Measurements from ENCODE around the gene MCU. TPM values are rescaled to one million over a fixed set of nuclear protein-coding genes. Genes with fewer than 3 reads are reported as not detected.

Gene MCU
- total RNA-seq, 4 donors from 2014 or later = 25.1 to 82.4 (median 65.1) TPM

DNA sequence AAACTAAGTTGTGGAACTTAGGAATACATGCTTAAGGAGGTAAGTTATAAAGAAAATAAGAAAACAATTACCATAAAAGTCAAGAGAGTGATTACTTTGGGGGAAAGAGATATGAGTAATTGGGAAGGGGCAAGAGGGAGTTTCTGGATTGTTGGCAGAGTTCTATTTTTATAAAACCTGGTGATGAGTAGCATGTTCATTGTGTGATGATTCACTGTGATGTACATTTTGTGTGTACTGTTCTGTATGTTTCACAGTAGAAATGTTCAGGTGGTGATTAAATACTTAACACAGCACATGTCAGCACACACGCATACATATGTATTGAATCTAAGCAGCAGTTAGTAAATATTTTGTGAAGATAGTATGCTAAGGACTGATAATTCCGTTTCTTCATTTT lies 191.9 kb downstream of the MCU start:
- WGBS, 2 donors (ENCODE audit: low coverage in 1 of 2) = 96% methylated on average over 2 of the region's 2 CpGs
- H3K4me3 ChIP-seq = no peak overlapping the region
- no peak overlapping the region for H3K27ac ChIP-seq
- no peak for TF ChIP-seq POLR2A (IDR thresholded peaks at IDR 0.05)
- no peak for TF ChIP-seq EP300 (IDR thresholded peaks at IDR 0.05; ENCODE audit: low read depth)
- no peak for TF ChIP-seq POLR2AphosphoS5 (IDR thresholded peaks at IDR 0.05)
- TF ChIP-seq, protein P1, sequence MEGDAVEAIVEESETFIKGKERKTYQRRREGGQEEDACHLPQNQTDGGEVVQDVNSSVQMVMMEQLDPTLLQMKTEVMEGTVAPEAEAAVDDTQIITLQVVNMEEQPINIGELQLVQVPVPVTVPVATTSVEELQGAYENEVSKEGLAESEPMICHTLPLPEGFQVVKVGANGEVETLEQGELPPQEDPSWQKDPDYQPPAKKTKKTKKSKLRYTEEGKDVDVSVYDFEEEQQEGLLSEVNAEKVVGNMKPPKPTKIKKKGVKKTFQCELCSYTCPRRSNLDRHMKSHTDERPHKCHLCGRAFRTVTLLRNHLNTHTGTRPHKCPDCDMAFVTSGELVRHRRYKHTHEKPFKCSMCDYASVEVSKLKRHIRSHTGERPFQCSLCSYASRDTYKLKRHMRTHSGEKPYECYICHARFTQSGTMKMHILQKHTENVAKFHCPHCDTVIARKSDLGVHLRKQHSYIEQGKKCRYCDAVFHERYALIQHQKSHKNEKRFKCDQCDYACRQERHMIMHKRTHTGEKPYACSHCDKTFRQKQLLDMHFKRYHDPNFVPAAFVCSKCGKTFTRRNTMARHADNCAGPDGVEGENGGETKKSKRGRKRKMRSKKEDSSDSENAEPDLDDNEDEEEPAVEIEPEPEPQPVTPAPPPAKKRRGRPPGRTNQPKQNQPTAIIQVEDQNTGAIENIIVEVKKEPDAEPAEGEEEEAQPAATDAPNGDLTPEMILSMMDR (IDR thresholded peaks at IDR 0.05) = no peak
- intact Hi-C loops (cut with DNase I; ENCODE audit: low total_unique reads) = no loop called here
- H3K27me3 ChIP-seq = no peaks in the 10 kb centered on the region
- DNase-seq = no peak
- H3K4me1 ChIP-seq = no peaks in the 10 kb centered on the region
- in situ Hi-C loops (cut with MboI; ENCODE audit: low pct_ligation_motif_present in 1 of 4, low pct_unique_long_range_greater_than_20kb in 1 of 4, low sequenced_read_pairs in 3 of 4) = no loop called here
- H3K36me3 ChIP-seq = peaks cover 0 to 28% (median 9%) of the 10 kb centered on the region in 4 donors
- no peaks in the 10 kb centered on the region for H3K9me3 ChIP-seq

DNA sequence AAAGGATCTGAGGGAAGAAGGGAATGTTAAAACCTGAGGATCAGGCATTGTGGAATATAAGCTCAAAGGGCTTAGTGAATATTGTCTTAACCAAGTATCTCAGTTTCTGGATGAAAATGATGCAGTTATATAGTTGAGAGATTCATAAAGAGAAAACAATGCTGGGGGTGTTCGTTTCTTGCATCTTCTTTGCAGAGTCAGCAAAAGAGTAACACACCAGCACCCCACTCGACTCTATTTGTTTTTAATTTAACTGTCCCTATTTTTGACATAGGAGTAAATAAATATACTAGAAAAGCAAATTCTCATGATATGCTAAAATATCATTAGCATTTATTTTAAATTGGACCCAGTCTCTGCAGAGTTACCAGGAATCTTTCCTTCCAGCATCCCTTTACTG lies 194.0 kb downstream of the MCU start:
- in situ Hi-C loops (cut with MboI; ENCODE audit: low pct_ligation_motif_present in 1 of 4, low pct_unique_long_range_greater_than_20kb in 1 of 4, low sequenced_read_pairs in 3 of 4) = no loop called here
- no peak overlapping the region for H3K4me3 ChIP-seq
- 86% methylated on average over 2 of the region's 2 CpGs for WGBS, 2 donors (ENCODE audit: low coverage in 1 of 2)

DNA sequence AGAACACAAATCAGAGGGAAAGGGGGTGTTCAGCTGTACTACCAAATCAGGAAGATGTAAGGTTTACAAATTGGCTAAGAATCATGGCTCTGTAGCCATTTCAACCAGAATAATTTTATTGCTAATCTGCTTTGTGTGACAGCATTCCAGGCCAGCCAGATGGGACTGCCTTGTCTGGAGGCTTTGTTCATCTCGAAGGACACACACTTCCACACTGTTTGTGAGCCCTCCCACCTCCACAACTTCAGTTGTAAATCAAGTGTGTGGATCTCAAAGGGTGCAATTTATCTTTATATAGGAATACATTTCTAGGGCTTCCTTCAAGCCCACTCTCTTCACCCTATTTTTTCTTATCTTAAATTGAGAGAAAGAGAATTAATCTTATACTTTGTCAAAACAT lies 194.7 kb downstream of the MCU start:
- DNase-seq = no peak
- intact Hi-C loops (cut with DNase I; ENCODE audit: low total_unique reads) (no loop called here), in situ Hi-C loops (cut with MboI; ENCODE audit: low pct_ligation_motif_present in 1 of 4, low pct_unique_long_range_greater_than_20kb in 1 of 4, low sequenced_read_pairs in 3 of 4) (no loop called here)
- Histone ChIP-seq H3K4me3 (no peak overlapping the region), H3K27ac (no peak overlapping the region), H3K4me1 (no peaks in the 10 kb centered on the region), H3K9me3 (no peaks in the 10 kb centered on the region), H3K27me3 (no peaks in the 10 kb centered on the region), H3K36me3 (peaks cover 0 to 22% (median 6%) of the 10 kb centered on the region in 4 donors)
- WGBS, 2 donors (ENCODE audit: low coverage in 1 of 2) = 50 to 75% methylated on average over 1 of the region's 1 CpG
- TF ChIP-seq EP300 (IDR thresholded peaks at IDR 0.05; ENCODE audit: low read depth) (no peak), POLR2A (IDR thresholded peaks at IDR 0.05) (no peak), POLR2AphosphoS5 (IDR thresholded peaks at IDR 0.05) (no peak)
- TF ChIP-seq, protein P1 (IDR thresholded peaks at IDR 0.05) = no peak

More for the DNA sequence above, 194.0 kb downstream of the MCU start:
- Histone ChIP-seq H3K36me3 (peaks cover 0 to 22% (median 6%) of the 10 kb centered on the region in 4 donors), H3K27me3 (no peaks in the 10 kb centered on the region), H3K4me1 (no peaks in the 10 kb centered on the region), H3K9me3 (no peaks in the 10 kb centered on the region), H3K27ac (no peak overlapping the region)
- TF ChIP-seq POLR2AphosphoS5 (IDR thresholded peaks at IDR 0.05) = no peak
- TF ChIP-seq EP300 (IDR thresholded peaks at IDR 0.05; ENCODE audit: low read depth) = no peak
- no peak for TF ChIP-seq POLR2A (IDR thresholded peaks at IDR 0.05)
- TF ChIP-seq, protein P1 (IDR thresholded peaks at IDR 0.05) = no peak
- DNase-seq = no peak
- intact Hi-C loops (cut with DNase I; ENCODE audit: low total_unique reads) = no loop called here

DNA sequence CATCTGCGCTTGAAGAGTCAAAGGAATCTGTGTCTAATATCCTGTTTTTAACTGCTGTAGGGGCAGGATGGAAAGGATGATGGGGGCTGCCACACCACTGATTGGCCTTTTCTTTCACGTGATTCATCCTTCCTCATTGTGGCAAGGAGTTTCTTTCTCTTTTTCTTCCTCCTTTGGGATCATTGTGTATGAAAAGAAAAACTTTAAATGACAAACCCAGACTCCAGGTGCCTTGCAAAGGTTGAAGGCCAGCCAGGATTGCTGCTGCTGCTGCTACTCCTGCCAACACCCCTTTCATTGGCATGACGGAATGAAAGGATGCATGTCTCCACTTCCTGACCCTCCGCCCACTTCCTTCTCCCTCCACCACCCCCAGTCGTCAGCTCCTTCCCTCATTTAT lies 195.1 kb downstream of the MCU start:
- Histone ChIP-seq H3K9me3 (no peaks in the 10 kb centered on the region), H3K4me1 (no peaks in the 10 kb centered on the region), H3K27ac (no peak overlapping the region), H3K27me3 (no peaks in the 10 kb centered on the region), H3K36me3 (peaks cover 0 to 22% (median 6%) of the 10 kb centered on the region in 4 donors), H3K4me3 (no peak overlapping the region)
- in situ Hi-C loops (cut with MboI; ENCODE audit: low pct_ligation_motif_present in 1 of 4, low pct_unique_long_range_greater_than_20kb in 1 of 4, low sequenced_read_pairs in 3 of 4) = no loop called here
- TF ChIP-seq EP300 (IDR thresholded peaks at IDR 0.05; ENCODE audit: low read depth) (no peak), POLR2AphosphoS5 (IDR thresholded peaks at IDR 0.05) (no peak), POLR2A (IDR thresholded peaks at IDR 0.05) (no peak)
- TF ChIP-seq, protein P1 (IDR thresholded peaks at IDR 0.05) = no peak
- DNase-seq = no peak
- intact Hi-C loops (cut with DNase I; ENCODE audit: low total_unique reads) = no loop called here
- 55 to 62% methylated on average over 4 to 5 of the region's 5 CpGs for WGBS, 2 donors (ENCODE audit: low coverage in 1 of 2)
